T-helper 22 cell (primary cell): Measurements from ENCODE around the gene PES1.
"Not testable (repeated sequence)": the region's sequence is repeated elsewhere in the genome, so short reads cannot be mapped to it uniquely, and the experiment has no call there.

ENCODE experiments used
- DNase-seq: peaks from one replicate; pipeline ENCODE4 v3.0.0-alpha.2; 2020; ENCODE audit warnings: low read depth

Gene PES1

DNA sequence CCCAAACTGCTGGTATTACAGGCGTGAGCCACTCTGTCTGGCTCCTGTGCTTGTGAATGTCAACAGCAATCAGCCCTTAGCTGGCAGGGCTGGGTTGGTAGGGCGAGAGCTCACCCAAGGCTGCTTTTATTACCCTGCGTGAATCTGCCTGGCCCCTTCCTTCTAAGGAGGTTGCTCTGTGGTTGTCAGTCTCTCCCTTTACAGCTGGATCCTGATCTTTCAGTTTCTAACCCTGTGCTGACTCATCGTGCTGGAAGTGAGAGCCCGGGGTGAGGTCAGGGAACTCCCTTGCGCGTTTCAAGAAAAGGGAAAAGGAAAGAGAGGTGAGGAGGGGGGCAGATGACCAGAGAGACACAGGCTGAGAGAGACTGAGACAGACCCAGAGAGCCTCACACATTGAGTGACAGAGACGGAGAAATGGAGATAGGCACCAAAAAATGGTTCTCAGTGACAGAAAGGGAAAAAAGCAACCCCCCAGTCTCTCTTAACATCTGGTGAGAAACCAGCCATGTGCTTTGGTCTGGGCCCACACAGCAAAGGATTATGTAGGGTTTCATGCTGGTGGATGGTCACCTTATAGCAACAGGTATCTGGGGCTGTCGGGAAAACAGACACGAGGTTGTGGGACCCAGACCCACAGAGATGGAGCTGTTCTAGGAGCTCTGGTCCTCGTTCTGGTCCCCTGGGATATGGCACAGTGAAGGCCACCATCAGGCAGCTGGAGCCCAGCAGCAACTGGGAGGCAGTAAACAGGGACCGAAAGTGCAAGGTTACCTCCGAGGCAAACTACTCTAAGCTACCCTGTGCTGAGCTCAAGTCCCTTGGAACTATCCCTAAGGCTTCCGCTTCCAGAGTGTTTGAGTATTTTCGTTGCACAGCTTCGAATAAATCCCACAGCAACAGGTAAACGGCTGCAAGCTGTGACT, 17.8 kb upstream of the PES1 start:
- no peak for DNase-seq

DNA sequence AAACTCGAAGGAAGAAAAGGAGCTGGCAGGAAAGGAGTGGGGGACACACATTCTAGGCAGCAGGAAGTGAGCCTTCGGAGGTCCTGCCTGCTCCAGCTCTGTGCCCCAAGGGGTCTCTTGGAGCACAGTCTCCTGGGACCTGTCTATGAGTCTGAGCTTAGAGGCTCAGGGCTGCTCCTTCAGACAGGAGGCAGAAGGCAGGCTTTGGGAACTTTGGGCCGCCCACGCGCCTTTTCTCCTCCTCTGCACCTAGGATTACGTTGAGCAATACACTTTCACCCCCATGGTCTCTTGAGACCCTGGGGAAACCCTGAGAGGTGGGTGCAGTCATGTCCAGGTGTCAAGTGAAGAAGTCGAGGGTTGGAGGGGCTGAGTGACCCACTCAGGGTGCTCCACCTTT, 16.2 kb upstream of the PES1 start:
- no peak for DNase-seq

DNA sequence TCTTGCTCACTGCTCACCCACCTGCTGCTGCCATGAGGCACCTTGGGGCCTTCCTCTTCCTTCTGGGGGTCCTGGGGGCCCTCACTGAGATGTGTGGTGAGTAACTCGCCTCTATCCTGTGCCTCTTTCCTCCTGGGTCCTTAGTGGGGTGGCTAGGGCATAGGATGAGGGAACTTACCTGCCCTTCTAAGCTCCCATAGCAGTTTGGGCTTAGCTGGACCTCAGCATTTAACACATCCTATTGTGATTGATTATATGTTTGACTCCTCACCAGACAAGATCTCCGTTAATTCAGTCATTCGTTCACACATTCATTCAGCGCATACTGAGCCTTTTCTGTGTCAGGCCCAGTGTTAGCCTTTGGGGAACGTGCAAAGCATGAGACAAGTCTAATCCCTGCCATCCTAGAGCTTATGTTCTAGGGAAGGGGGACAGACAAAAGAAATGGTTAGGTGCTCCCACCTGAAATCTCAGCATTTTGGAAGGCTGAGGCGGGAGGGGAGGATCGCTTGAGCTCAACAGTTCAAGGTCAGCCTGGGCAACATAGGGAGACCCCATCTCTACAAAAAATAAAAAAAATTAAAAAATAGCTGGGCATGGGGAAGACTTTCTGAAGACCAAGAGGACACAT, 15.7 kb upstream of the PES1 start:
- DNase-seq: no peak

DNA sequence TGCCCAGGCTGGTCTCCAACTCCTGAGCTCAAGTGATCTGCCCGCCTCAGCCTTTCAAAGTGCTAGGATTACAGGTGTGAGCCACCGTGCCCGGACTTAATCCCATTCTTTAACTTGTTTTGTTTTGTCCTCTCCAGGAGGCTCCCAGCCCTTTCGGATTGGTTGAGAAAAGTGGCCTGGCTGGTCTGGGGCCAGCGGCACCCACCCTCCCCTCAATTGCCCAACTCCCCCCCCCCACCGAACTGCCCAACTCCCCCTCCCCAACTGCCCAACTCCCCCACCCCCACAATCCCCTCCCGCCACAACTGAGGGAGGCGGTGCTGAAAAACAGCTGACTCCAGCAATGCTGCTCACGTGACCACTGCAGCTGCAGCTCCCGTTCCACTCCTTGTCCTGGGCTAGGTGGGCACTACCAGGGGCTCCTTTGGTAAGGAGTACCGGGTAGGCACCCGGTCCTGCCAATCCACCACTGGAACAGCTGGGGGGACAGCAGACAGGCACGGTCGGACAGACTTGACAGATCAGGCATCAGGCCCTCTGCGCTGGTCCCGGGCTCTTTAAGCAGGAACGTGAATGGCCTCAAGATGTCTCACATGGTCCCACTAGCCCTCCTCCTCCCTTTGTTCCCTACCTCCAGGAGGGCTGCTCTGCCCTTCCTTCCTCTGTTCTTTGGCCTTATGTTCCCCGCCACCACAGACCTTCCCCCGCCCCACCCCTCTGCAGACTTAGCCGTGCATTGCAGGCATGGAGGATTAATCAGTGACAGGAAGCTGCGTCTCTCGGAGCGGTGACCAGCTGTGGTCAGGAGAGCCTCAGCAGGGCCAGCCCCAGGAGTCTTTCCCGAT, 15.0 kb upstream of the PES1 start, which contains the start of gene TCN2:
Gene TCN2 (plus strand): TSS at position 720 of the 845 bp plus-strand sequence. CDS start 158 bp downstream, outside the sequence.
- DNase-seq: no peak

DNA sequence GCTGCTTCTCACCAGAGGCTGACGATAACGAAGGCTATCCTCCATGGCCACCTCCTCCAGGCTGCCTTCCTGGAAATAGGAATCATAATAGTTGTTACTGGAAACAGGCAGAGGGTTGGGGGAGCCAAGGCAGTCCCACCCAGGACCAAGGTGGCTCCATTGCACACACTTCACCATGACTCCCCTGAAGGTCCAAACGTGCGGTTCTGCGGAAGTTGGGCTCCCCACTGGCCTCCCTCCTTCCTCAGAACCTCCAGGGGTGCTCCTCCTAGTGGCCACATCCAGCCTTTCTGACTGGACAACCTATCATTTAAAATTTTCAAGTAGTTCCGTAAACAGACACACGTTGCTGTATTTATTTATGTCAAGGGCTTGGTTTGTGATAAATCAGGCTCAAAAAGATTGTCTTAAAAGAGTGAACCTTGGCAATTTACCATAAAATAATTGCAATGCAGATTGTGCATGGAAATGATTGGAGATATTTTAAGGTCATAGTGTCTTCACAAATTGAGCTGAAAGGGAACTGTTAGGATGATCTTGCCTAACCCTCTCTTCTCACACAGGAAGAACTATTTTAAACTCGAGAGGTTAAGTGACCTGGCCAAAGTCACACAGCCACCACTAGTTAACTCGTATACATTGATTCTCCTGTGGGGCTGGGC, 13.9 kb upstream of the PES1 start:
- no peak for DNase-seq

DNA sequence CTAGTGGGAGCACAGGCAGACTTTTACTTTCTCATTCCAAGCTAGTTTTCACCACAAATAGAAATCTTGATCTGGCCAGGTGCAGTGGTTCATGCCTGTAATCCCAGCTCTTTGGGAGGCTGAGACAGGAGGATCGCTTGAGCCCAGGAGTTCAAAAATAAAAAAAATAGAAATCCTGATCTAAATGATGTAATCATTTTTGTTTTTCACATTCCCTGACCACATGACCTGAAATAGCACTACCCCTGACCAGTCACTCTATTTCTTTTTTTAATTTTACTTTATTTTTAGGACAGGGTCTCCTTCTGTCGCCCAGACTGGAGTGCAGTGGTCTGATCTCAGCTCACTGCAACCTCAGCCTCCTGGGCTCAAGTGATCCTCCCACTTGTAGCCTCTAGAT, 13.0 kb upstream of the PES1 start:
- no peak for DNase-seq

DNA sequence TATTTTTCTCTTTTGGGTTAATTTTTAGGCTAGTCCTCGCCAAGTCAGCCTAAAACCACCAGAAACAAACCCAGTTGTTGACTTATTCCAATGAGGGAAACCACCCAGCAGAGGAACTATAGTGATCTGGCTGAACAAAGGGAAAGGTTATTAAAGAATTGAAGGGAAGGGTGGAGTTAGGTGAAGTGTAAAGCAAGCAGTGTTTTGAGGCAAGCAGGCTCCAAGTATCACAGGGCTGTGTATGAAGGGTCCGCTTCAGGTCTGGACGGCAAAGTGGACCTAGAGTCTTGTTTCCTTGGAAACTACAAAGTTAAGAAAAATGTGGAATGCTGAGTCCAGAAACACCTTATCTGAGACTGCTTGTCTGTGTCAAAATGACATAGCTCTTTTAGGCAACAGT, 12.1 kb upstream of the PES1 start:
- no peak for DNase-seq

DNA sequence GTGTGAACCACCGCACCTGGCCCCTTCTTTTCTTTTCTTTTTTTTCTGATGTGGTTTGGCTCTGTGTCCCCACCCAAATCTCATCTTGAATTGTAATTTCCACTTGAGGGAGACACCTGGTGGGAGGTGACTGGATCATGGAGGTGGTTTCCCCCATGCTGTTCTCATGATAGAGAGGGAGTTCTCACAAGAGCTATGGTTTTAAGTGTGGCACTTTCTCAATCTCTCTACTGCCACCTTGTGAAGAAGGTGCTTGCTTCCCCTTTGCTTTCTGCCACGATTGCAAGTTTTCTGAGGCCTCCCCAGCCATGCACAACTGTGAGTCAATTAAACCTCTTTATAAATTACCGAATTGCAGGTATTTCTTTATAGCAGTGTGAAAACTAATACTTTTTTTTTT, 10.3 kb upstream of the PES1 start:
- no peak for DNase-seq

DNA sequence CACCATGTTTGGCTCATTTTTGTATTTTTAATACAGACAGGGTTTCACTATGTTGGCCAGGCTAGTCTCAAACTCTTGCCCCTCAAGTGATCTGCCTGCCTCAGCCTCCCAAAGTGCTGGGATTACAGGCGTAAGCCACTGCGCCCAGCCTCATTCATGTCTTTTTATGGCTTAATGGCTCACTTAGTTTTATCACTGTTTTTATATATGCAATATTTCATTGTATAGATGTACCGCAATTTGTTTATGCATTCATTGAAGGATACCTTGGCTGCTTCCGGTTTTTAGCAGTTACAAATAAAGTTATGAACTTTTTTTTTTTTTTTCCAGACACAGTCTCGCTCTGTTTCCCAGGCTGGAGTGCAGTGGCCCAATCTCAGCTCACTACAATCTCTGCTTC, 9.8 kb upstream of the PES1 start:
- DNase-seq: no peak

DNA sequence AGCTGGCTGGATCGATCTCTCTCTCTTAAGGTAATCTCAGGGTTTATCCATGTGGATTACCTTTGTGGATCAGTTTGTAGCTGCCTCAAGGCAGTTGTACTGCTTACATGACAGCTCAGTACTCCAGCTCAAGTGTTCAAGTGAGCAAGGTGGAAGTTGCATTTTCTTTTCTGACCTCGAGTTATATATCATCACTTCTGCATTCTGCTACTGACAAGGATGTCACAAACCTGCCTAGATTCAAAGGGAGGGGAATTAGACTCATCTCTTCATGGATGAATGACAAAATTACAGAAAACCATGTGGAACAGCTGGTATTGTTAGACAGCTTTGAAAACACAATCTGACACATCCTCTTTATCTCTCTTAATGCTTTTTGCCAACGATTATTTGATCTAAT, 9.2 kb upstream of the PES1 start:
- no peak for DNase-seq

DNA sequence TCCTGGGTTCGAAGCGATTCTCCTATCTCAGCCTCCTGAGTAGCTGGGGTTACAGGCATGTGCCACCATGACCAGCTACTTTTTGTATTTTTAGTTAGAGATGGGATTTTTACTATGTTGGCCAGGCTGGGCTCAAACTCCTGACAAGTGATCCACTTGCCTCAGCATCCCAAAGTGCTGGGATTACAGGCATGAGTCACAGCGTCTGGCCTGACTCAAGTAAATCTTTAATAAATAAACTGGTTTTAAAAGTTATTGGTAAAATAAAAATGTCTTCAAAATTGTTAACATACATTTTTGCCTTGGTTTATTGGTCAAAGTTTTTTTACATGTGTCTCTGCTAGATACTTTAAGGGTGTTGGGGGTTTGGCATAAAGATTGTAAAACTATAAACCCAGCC, 7.3 kb upstream of the PES1 start:
- DNase-seq: no peak

DNA sequence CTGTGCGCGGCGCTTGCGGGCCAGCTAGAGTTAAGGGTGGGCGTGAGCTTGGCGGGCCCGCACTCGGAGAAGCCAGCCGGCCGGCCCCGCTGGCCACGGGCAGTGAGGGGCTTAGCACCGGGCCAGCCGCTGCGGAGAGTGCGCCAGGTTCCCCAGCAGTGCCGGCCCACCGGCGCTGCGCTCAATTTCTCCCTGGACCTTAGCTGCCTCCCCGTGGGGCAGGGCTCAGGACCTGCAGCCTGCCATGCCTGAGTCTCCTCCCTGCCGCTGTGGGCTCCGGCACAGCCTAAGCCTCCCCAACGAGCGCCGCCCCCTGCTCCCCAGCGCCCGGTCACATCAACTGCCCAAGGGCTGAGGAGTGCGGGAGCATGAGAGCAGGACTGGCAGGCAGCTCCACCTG, 5.2 kb upstream of the PES1 start:
- DNase-seq: no peak

DNA sequence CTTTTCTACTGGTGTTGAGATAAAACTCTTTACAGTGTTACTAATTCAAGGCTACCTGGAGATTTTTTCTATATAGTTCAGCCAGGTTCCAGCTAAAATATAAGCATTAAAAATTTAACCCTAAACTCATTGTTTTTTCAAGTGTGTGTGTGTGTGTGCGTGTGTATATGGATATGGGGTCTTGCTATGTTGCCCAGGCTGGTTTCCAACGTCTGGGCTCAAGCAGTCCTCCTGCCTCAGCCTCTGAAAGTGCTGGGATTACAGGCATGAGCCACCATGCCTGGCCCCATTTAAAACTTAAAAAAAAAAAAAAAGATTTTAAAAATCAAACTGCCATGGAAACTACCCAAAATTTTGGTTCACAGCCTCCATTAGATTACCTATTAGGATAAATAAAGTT, 4.5 kb upstream of the PES1 start:
- no peak for DNase-seq

DNA sequence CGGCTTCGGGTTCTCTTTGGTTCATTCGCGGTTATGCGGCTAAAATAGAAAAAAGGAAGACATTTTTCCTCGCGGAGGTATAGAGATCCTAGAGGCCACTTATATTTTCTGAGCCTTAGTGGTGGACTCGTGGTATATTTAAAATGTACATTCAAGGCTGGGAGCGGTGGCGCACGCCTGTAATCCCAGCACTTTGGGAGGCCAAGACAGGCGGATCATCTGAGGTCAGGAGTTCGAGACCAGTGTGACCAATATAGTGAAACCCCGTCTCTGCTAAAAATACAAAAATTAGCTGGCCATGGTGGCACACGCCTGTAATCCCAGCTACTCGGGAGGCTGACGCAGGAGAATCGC, 627 bp upstream of the PES1 start:
- not testable (repeated sequence) for DNase-seq

DNA sequence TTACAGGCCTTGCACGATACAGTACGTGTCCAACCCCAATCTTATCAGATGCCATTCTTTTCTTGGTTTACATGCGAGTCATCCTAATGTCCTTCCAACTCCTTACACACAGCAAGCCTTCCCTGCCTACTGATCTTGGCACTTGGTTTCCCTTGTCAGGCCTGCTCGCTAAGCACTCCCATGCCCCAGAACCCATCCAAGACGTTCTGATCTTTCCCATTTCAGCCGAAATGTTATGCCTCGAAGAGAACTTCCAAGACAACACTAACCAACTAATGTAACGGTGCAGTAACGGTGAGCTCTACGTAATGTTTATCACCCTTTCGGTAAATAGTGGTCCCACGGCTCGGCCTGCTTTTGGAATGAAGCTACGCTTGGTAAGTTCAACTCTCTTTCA, 521 bp downstream of the PES1 start:
- no peak for DNase-seq

DNA sequence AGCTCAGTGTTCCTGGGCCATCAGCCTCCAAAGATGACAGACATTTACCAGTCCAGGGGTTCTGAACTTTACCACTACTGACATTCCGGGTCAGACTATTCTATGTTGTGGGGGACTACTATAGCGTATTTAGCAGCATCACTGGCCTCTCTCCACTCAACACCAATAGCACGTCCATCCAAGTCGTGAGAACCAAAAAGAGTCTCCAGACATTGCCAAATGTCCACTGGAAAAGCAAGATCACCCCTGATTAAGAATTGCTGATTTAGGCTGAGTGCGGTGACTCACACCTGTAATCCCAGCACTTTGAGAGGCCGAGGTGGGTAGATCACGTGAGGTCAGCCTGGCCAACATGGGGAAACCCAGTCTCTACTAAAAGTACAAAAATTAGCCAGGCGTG, 5.3 kb downstream of the PES1 start:
- DNase-seq: no peak

DNA sequence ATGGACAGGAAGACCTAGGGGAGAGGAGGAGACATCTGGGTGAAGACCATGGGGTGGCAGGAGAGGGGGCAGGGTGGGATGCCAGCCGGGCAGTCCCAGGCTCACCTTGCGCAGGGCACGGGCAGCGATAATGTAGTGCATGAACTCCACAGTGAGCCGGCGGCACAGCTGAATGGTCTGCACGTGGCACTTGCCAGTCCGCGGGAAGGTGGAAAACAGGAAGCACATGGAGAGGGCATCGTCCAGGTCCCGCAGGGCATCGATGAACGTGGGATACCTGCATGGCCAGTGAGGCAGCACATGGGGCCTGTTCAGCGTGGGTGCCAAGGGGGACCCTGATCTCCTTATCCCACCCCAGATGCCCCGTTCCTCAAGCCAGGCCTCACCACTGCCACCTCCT, 7.3 kb downstream of the PES1 start:
- no peak for DNase-seq

DNA sequence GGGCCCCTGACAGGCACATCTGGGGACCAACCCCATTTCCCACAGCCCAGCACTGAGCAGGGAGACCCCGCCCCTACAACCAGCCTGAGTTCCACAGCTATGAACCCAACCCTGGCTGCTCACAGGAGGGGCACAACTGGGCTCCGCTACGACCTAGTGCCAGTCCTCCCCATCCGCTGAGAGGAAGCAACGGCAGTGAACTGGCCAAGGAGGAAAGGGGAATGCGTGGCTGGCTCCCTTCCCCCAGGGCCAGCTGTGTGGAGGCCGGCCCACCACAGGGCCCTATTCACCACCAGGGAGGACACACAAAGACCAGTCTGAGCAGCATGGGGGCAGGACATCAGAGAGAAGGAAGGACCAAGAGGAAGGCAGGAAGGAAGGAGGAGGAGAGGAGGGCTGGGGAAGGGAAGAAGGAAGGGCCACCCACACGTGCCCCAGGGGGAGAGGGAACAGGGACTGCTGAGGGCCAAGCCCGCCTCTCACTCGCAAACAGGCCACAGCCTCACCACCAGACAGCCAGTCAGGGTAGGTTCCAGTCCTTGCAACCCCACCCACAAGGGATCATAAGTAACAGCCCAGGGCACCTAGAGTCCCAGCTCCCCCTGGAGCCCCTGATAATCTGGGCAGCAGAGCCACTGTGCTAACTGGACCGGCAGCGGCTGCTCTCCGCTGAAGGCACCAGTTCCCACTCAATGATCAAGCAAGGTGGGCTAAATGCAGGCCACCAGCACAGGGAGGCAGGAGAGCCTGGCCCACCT, 8.7 kb downstream of the PES1 start:
- no peak for DNase-seq

DNA sequence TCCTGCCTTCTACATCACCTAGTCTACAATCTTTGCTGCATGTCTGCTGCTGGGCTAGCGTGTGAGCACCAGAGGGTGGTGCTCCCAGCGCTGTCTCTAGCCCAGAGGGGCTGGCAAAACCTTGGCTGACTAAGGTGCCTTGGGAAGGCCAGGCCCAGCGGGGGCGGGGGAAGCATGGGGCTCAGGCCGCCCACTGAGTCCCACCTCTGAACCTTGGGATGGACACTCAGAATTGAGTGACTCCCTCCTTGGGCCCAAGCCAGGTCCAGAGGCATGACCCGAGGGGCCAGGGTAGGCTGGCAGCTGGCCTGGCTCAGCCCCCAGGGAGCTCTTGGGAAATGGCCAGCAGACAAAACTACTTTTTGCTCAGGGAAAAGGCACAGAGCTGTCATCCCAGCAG, 9.7 kb downstream of the PES1 start:
- DNase-seq: no peak

DNA sequence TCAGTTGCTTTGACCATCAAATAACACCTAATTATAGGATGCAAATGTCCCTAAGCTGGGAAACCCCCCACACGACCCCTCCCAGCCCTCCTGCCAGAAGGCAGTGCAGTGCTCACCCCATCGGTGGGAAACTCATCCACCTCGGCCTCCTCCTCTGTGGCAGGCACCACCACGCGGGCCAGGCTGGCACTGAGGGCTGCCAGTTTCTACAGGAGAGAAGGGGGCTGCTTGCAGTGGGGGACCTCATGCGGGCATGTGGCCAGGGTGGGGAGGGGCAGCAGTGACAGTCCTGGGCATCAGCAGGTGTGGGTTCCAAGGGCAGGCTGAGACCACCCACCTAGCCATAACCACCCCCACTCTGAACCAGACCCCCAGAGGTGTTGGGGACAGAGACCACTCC, 10.8 kb downstream of the PES1 start:
- DNase-seq: no peak

DNA sequence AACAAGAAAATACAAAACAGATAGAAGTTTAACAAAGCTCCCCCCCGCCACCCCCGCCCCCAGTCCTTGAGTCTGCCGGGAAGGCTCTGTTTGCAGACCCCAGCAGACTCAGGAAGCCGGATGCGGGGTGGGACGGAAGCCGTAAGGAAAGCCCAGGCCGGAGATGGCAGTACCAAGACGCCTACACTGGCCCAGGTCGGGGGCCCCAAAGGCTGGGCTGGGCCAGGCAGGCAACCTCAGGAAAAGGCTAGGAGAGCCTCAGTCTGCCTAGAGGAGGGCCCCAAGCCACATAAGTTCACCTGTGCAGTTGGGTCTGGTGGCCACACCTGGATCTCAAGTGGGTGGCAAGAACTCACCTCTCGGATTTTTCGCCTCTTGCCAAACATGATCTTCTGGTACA, 13.2 kb downstream of the PES1 start:
- DNase-seq: no peak

DNA sequence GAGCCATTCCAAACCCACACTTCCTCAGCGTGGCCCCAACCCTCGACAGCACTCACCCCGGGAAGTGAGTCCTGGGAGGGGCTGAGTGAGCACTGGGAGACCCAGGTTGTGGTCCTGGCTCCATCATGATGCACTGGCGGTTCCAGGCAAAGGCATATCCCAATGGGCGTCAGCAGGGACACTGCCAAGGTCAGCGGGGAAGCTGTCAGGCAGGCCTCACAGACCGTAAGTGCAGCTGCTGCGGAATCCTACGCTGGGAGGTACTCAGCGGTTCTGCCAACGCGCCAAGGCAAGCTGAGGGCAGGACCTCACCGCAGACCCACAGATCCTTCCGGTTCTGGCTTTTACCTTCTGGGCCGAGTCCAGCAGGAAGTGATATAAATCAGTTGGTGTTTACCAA, 15.9 kb downstream of the PES1 start:
- no peak for DNase-seq
